HG03342 (cell line): Measurements from ENCODE around the gene CCL27.

ENCODE experiments used
- ATAC-seq: cut with Tn5 transposase; IDR thresholded peaks from one replicate; pipeline ENCODE4 v1.9.1; 2021; ENCODE audit warnings: mild to moderate bottlenecking, moderate library complexity; ENCODE audit not compliant: unreplicated experiment

CCL27 gene, protein sequence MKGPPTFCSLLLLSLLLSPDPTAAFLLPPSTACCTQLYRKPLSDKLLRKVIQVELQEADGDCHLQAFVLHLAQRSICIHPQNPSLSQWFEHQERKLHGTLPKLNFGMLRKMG

DNA sequence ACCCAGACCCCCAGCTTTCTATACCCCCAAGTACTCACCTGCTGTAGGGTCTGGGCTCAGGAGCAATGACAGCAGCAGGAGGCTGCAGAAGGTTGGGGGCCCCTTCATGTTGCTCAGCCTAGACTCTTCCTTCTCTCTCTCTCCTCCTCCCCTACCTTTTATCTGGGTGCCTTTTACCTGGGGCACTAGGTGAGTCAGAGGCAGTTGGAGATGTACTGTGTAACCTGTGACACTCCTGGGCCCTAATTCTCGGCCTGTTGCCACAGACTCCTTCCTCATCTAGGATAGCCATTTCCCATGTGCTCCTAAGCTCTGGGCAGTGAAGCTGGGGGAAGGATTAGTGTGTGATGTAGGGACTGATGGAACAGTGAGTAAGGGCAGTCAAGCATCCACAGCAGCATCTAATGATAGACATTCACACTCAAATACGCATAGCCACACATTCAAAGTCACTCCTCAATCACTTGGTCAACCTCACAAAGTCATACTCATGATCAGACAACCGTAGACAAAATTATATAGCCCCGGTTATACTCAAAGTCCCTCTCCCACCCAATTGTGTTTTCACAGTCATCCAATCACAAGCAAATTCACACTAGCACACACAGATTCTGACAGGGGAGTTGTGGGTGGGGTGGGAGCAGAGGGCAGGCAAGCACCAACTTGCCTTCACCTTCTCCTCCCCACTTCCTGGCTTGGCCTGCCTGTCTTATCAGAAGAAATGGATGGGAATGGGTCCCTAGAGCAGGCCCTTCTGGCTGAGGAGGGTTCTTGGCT is at the start of gene CCL27:
CCL27 (minus strand) TSS at position 132 of the 777 bp plus-strand sequence; CDS start at position 108, 24 bp downstream.
- ATAC-seq: no peak

DNA sequence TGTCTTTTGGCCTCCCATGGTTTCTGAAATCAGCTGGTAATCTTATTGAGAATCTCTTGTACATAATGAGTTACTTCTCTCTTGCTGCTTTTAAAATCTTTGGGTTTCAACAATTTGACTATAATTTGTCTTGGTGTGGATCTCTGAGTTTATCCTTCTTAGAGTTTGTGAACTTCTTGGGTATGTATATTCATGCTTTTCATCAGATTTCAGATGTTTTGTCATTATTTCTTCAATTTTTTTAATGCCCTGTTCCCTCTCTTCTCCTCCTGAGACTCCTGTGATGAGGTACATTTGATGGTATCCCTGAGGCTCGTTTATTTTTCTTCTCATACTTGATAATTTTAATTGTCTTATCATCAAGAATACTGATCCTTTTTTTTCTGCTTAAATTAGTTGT is 49.7 kb upstream of the CCL27 start:
- ATAC-seq: no peak

DNA sequence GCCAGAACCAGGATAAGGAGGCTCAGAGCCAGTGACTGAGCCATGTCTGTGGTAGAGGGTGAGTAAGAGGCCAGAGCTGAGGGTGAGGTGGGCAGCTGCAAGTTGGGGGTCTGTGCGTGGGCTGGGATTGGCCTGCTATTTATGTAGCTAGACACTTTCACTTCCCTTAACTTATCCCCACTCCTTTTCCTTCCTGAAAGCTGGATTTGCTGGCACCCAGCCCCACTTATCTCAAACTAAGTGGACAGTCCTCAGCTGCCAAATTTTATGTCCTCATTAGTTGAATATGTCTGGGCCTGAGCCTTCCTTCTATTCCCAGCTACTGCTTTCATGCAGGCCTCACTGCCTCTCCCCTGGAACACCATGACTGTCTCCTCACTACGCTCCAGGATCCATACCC is 47.6 kb upstream of the CCL27 start, which contains the start of gene CCL21:
CCL21 (minus strand) TSS at position 114 of the 400 bp plus-strand sequence; CDS start at position 44, 70 bp downstream.
- no peak for ATAC-seq

DNA sequence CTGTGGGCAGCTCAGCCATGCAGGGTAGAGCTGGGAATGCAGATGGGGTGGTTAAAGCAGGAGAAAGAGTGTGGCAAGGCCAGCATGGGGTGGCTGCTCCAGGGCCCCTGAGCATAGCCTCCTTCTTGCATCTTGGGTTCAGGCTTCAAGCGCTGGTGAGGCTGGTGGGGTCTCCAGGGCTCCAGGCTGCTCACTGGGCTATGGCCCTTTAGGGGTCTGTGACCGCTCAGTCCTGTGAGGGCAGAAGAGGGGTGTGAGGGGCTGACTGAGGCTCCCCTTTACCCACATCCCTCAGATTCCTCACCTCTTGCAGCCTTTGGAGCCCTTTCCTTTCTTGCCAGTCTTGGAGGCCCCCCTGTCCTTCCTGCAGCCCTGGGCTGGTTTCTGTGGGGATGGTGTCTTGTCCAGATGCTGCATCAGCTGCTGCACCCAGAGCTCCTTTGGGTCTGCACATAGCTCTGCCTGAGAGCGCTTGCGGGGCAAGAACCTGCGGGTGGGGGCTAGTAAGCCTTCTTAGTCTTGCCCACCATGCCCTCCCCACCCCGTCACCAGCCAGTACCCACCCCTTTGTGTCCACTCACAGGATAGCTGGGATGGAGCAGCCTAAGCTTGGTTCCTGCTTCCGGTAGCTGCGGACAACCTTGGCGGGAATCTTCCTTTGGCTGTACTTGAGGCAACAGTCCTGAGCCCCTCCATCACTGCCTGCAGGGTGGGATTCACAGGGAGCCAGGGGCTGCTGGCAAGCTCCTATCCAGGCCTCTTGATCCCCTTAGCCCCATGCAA is 46.9 kb upstream of the CCL27 start:
- no peak for ATAC-seq

DNA sequence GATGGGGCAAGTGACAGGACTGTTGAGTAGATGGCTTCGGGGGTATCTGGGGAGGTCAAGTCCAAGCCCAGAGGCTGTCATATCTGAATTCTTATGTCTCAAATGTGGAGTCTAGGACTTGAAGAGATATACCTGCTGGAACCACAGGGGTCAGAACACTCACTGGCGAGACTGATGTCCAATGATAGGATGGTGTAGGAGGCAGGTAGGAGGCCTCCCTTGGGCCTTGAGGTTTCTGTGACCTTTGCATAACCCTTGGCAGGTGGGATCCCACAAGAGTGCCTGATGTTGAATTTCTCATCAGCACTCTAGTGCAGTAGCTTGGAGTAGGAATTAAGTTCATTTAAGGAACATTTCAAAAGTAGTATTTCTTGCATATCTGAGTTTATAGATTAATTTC is 44.7 kb upstream of the CCL27 start:
- no peak for ATAC-seq

DNA sequence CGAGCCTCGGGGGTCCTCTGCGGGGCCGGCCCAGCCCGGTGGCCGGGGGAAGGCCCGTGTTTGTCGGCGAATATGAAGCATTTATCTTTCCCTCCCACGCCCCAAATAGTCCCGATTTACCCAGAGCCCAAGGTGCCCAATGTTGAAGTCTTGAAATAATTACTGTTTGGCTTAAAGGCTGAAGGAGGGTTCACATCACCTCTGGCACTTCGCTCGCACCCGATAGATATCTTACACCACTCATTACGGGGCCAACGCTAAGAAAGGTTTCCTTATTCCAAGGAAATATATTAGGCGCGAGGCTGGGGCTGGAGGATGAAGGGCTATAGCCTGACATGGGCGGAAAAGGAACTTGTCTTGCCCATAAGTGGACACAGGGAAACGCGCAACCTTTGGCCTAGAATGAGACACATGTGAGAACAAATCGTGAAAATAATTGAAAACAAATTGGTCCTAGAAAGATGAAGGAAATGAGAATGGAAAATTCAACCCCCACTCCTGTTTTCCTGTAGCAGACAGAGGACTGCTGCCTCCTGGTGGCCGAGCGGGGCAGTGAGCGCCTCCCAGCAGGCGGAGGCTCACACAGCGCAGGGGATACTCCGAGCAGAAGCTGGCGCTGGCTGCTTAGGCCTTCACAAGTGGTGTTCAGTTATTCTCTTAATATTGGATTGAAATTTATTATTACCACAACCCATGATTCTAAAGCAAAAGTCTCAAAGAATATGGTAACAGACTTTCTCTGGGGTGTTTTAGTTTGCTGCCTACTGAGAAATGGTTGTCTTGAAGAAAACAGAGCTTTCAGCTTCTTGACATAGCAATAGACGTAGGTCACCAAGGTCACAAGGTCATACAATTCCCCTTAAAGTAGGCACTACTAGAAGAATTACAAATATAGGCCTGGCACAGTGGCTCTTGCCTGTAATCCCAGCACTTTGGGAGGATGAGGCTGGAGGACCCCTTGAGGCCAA is 39.6 kb upstream of the CCL27 start:
- ATAC-seq: peak; percentile 65

DNA sequence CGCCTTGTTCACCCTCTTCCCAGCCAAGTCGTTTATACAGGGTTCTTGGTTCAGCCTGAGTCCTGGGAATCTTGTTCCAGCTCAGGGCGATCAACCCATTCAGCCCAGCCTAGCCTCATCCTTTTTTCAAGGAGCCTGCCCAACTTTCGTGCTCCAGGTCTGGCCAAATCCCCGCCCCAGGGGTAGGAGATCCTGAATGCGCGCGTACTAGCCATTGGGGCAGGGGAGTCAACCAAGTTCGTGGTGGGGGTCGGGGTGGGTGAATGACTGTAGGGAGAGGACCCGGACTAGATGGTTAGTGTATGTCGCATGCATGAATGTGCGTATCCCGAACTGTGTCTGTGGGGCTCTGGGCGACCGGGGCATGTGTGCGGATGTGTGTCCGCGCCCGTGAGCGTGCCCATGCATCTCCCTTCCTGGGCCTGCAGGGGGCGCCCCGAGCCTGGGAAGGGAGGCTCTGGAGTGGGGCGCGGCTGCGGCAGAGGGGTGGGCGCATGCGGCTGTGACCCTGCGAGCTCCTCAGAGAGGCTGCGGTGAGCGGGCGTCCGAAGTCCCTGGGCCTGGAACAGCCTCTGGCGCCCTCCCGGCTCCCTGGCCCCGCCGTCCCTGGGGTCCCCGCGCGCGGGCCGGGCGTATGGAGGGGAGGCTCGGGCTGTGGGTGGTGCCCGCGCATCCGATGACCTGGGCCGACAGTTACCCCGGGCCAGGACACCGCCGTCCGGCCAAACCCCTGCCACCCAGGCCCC is 38.7 kb upstream of the CCL27 start:
- no peak for ATAC-seq

DNA sequence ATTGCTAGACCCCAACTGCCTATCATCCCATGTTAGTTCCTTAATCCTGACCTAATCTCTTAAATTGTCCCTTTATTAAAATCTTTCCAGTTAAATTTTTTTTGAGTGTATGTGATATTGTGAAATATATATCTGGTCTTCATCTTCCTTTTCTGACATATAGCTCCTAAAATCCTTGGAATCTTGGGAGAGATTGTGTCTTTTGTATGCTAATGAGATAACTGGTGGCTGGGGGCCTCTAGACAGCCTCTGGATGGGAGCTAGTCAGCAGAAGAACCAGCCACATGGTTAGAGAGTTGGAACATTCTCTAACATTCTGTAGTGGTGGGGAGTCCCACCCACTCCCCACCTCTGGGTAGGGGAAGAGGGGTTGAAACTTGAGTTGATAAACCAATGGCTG is 32.4 kb upstream of the CCL27 start:
- ATAC-seq: no peak

DNA sequence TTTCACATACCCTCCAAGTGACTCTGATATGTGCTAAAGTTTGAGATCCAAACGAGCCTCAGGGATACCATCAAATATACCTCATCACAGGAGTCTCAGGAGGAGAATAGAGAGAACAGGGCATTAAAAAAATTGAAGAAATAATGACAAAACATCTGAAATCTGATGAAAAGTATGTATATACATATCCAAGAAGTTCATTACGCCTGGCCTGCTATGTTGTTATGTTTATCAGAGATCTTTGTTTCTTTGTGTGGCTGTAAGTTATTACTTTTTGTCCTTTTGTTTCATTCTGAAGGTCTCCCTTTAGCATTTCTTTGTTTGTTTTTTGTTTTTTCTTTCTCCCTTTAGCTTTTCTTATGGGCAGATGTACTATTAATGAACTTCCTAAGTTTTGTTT is 31.1 kb upstream of the CCL27 start:
- no peak for ATAC-seq

DNA sequence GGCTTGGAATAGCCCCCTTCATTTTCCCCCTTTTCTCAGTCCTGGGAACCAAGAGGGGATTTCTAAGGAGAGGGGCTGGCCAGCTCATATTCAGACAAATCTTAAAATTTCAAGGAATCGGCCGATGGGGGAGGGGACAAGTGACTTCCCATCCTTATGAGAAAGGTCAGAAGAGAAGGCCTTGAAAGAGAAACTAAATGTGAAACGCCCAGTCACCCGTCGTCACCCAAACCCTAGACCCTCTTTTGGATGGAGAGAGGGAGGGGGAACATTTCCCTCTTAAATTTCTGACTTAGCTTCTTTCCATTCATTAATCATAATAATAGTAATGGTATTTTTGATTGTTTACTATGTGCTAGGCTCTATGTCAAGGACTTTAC is 29.5 kb upstream of the CCL27 start:
- no peak for ATAC-seq

DNA sequence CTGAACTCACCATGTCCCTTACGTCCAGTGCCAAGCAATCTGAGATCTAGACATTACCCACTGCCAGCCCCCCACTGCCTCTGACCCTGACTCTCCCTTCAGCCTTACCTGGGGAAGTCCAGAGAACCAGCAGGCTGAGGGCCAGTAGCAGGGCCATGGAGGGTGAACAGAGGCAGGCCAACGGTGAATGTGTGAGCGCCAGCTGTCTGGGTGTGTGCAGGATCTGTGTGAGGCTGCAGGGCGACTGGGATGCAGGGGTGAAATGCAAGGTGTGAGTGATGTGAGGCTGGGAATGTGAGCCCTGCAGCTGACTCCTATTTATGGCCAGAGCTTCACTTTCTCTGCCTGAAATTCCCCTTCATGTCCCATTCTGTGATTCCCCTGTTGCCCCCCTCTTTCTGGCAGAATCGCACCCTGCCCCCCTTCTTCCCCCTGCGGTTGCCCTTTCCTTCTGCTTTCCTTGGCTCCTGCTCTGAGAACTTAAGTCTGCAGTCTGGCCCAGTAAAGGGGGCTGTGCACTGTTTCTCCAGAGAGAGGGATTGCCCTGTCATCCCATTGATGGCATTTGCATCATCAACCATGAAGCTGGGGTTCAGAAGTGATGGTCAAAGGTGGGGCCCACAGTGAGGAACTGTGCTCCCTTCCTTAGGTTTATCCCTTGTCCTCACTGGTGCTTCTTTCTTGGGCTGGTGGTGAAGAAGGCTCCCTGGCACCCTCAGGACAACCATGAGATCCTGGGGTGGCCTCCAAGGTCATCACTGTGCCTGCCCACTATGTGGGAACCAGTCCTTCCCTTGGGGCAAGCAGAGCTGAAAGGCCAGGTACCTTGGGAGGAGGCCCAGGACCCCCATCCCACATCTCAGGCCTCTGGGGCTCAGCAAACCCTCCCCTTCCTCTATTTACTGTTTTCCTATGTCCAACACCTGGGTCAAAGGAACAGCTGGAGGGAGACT is 28.8 kb upstream of the CCL27 start, which contains the start of gene CCL19:
CCL19 (minus strand) TSS at position 294 of the 953 bp plus-strand sequence; CDS start at position 157, 137 bp downstream.
- ATAC-seq: no peak

DNA sequence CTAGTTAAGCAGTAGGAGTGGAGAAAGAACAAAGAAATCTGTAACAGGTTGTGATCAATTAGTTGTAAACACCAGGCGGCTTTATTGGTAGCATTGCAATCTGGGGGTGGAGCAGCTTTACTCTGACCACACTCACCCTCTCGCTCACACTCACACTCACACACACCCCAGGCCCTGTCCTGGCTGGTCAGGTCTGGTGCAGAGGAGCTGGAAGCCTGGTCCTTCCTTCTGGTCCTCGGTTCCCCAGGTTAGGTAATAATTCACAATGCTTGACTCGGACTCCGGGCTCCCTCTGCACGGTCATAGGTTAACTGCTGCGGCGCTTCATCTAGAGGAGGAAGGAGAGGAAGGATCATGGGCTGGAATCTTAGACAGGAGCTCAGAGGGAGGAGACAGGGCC is 27.1 kb upstream of the CCL27 start:
- no peak for ATAC-seq

DNA sequence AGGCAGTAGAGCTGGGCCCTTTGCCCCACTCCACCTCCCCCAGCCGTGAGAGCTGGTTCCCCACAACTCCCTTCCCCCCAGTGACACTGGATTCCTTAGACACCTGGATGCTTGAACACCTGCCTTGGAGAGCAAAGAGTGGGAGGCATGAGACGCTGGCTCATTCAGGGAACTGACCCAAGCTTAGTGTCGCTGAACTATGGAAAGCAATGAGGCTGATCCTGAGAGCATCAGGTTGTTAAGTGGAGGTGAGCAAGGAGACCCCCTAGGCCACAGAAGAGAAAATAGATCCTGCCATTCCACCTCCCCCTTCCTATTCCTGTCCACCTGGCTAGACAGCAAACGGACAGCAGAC is 26.6 kb upstream of the CCL27 start:
- no peak for ATAC-seq

DNA sequence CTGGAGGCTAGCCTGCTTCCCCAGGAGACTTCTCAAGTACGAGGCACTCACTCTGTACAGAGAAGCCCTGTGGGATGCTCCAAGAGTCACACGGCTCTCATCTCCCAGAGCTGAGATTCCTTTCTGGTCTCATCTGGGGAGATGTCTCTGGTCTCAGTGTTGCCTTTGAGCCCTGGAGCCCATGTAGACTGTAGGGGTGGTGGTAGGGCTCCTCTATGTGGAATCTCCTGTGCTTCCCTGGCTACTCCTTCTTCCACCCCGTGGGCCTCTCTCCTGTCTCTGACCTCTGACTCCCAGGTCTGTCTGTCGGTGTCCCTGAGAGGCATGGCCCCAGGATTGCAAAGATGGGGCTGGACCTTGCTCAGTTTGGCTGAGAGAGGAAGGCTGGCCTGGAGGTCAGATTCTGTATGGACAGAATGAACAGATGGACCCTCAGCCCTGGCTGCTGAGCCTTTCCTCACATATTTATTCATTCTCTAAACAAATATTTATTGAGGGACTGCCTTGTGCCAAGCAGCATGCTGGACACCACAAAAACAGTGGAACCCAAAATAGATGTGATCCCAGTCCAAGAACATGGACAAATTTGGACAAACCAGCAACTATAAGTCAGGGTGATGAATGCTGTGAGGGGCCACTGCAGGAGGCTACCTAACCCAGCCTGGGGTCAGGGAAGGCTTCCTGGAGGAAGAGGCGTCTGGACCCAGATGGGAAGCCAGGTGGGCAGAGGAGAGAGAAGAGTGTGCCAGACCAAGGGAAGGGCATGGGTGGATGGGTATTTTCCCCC is 26.1 kb upstream of the CCL27 start:
- ATAC-seq: no peak

DNA sequence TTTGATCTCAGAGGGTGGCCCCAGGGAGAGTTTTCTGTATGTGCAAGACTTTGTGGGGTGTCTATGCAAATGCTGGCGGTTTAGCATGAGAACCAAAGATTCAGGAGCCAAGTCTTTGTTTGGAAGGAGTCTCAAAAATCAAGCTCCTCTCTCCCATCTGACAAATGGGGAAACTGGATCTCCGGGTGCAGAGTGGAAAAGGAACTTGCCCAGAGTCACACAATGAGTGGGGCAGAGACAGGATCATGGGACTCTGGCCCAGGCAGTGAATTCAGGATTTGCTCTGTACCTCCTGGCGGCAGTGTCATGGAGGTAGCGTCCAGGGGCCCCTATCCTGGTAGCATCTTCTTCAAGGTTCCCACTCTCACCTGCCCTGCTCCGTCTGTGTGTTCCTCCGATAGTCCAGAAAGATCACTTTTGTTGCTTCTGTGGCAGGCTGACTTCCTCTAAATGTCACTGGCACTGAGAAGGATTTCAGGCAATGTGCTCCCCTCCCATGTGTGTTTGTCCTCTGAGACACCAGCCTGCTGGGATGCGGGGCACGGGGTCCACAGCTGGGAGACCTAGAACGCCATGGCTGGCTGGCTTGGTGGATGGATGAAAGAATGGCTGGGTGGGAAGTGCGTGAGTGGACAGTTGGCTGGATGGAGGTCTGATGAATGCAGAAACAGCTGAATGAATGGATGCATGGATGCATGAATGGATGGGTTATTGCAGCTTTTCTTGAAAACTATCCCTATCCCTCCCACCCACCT is 25.0 kb upstream of the CCL27 start:
- no peak for ATAC-seq

DNA sequence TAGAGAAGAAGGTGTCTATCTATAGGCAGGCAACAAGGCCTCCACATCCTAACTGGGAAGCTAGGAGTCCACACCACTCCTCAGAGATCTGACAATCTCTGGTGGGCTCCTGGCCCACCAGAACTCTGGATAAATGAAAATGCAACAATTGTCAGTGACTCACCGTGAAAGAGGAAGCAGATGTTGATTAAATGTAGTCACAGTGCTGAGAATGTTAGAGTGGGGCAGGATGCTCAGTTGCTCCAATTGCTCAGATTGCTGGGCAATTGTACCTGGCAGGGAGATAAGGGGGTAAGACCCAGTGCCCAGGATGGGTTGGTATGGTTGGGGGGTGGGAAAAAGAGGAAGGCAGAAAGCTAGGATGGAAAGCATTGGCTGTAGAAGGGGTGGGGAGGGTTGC is 24.3 kb upstream of the CCL27 start:
- ATAC-seq: no peak

DNA sequence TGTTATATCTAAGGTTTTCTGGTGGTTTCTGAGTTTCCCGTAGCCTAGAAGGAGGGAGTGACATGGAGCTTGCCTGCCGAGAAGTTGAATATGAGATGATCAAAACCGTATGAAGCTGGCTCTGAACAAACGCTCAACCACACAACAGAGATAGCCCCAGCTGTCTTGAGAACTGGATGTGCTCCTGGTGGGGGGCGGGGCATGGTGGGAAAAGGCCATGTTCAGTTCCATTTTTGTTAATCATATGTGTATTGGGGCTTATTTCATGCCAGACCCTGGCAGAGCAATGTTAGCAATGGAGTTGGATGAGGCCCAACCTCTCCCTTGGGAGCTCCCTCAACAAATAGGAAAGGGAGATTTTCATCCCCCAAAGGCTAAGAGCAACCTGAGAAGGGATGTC is 23.8 kb upstream of the CCL27 start:
- no peak for ATAC-seq
